ENCODE data around the gene KIZ.

DNA sequence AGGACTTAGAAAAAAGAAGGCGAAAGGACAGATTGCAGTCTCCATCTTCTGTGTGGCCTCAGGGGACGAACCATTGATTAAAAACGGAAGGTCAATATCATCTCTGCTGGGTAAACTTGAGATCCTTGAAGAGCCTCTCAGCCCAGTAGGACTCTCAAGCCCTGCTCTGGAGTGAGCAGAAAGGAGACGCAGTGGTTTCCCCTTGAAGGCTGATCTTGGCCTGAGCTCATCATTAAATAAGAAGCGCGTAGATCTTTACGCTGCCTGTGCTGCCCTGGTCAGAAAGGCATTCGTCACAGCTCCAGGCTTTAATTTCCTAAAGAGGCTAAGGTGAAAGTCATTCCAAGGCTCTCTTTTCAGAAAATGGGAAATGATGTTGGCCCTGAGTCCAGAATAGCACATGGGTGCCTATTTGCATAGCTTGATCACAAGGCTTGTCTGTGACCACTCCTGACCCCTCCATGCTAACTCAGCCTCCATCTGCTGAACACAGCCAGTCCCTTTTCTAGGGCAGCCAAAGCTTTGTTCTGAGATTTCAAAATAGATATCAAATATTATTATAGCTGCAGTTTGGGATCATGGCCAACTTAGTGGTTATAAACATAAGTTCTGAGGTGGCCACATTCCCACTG, 148.0 kb downstream of the KIZ start:
- TF ChIP-seq, protein P1, sequence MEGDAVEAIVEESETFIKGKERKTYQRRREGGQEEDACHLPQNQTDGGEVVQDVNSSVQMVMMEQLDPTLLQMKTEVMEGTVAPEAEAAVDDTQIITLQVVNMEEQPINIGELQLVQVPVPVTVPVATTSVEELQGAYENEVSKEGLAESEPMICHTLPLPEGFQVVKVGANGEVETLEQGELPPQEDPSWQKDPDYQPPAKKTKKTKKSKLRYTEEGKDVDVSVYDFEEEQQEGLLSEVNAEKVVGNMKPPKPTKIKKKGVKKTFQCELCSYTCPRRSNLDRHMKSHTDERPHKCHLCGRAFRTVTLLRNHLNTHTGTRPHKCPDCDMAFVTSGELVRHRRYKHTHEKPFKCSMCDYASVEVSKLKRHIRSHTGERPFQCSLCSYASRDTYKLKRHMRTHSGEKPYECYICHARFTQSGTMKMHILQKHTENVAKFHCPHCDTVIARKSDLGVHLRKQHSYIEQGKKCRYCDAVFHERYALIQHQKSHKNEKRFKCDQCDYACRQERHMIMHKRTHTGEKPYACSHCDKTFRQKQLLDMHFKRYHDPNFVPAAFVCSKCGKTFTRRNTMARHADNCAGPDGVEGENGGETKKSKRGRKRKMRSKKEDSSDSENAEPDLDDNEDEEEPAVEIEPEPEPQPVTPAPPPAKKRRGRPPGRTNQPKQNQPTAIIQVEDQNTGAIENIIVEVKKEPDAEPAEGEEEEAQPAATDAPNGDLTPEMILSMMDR (conservative IDR thresholded peaks at IDR 0.05; ENCODE audit: low read depth, low read length), result no peak
- TF ChIP-seq CHD1 (IDR thresholded peaks at IDR 0.05; ENCODE audit: low read depth, low read length) (no peak), POLR2A (IDR thresholded peaks at IDR 0.05; ENCODE audit: low read depth, low read length) (no peak), RAD21 (IDR thresholded peaks at IDR 0.05; ENCODE audit: low read length) (no peak), SMC3 (IDR thresholded peaks at IDR 0.05; ENCODE audit: low read depth, low read length) (no peak), BHLHE40 (IDR thresholded peaks at IDR 0.05; ENCODE audit: low read depth, low read length) (no peak), RCOR1 (IDR thresholded peaks at IDR 0.05; ENCODE audit: insufficient replicate concordance, low read length) (no peak), CEBPB (IDR thresholded peaks at IDR 0.05; ENCODE audit: low read depth, low read length) (no peak), MXI1 (IDR thresholded peaks at IDR 0.05; ENCODE audit: borderline replicate concordance, low read depth, low read length) (no peak)
- TF ChIP-seq, protein P2, sequence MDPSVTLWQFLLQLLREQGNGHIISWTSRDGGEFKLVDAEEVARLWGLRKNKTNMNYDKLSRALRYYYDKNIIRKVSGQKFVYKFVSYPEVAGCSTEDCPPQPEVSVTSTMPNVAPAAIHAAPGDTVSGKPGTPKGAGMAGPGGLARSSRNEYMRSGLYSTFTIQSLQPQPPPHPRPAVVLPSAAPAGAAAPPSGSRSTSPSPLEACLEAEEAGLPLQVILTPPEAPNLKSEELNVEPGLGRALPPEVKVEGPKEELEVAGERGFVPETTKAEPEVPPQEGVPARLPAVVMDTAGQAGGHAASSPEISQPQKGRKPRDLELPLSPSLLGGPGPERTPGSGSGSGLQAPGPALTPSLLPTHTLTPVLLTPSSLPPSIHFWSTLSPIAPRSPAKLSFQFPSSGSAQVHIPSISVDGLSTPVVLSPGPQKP (IDR thresholded peaks at IDR 0.05; ENCODE audit: borderline replicate concordance, low read depth, low read length), result no peak
- TF ChIP-seq, protein P3, sequence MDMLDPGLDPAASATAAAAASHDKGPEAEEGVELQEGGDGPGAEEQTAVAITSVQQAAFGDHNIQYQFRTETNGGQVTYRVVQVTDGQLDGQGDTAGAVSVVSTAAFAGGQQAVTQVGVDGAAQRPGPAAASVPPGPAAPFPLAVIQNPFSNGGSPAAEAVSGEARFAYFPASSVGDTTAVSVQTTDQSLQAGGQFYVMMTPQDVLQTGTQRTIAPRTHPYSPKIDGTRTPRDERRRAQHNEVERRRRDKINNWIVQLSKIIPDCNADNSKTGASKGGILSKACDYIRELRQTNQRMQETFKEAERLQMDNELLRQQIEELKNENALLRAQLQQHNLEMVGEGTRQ (IDR thresholded peaks at IDR 0.05; ENCODE audit: low read depth, low read length), result no peak

All from IMR-90 (cell line).